ENCODE measurements around the gene SCLY.

DNA sequence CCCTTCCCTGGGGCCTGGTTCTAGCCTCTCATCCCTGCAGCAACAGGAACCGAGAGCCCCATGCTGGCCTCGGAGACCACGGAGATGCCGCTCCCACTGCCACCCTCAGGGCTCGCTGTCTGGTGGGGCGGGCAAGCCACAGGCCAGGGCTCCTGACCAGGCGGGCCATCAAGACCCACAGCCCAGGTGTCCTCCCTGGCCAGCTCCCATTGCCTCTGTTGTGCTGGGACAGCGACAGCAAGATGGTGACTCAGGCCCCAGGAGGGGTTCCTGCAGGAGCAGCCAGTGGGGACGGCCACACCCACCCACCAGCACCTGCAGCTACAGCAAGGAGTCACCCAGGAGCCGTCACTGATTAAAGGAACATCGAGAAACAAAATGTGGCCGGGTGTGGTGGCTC is 85.0 kb downstream of the SCLY start:
- TF ChIP-seq, protein P1, sequence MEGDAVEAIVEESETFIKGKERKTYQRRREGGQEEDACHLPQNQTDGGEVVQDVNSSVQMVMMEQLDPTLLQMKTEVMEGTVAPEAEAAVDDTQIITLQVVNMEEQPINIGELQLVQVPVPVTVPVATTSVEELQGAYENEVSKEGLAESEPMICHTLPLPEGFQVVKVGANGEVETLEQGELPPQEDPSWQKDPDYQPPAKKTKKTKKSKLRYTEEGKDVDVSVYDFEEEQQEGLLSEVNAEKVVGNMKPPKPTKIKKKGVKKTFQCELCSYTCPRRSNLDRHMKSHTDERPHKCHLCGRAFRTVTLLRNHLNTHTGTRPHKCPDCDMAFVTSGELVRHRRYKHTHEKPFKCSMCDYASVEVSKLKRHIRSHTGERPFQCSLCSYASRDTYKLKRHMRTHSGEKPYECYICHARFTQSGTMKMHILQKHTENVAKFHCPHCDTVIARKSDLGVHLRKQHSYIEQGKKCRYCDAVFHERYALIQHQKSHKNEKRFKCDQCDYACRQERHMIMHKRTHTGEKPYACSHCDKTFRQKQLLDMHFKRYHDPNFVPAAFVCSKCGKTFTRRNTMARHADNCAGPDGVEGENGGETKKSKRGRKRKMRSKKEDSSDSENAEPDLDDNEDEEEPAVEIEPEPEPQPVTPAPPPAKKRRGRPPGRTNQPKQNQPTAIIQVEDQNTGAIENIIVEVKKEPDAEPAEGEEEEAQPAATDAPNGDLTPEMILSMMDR (IDR thresholded peaks at IDR 0.05): no peak
- TF ChIP-seq ZFX (IDR thresholded peaks at IDR 0.05; ENCODE audit: borderline replicate concordance): no peak
